GM18502 (cell line): ENCODE results near the gene KLF5.

ENCODE experiments used
- ATAC-seq: cut with Tn5 transposase; IDR thresholded peaks from one replicate; pipeline ENCODE4 v1.9.1; 2021; ENCODE audit warnings: mild to moderate bottlenecking; ENCODE audit not compliant: unreplicated experiment, poor library complexity

The KLF5 gene

GRCh38 chr13:73119612-73120011 is 60.8 kb downstream of the KLF5 start:
- ATAC-seq: no peak
